Duodenal mucosa (tissue), 2 donors: Measurements from ENCODE around the gene WDR70.

Experiments used
- H3K27ac ChIP-seq: one replicate; pipeline ENCODE4 v1.7.0; 2013; ENCODE audit warnings: low read depth, low read length
- H3K27me3 ChIP-seq, 2 donors: one replicate each; pipeline ENCODE4 v1.7.0; 2013; ENCODE audit warnings: low read length in 2 of 2, control low read depth in 1 of 2; ENCODE audit not compliant: insufficient read depth in 2 of 2, control insufficient read depth in 1 of 2
- H3K36me3 ChIP-seq, 2 donors: one replicate each; pipeline ENCODE4 v1.7.0; 2013; ENCODE audit warnings: low read length in 2 of 2, control low read depth in 1 of 2; ENCODE audit not compliant: insufficient read depth in 2 of 2, control insufficient read depth in 1 of 2
- H3K4me1 ChIP-seq, 2 donors: one replicate each; pipeline ENCODE4 v1.7.0; 2013; ENCODE audit warnings: low read length in 2 of 2, control low read depth in 1 of 2; ENCODE audit not compliant: insufficient read depth in 2 of 2, control insufficient read depth in 1 of 2
- H3K4me3 ChIP-seq, 2 donors: one replicate each; pipeline ENCODE4 v1.7.0; 2013; ENCODE audit warnings: low read length in 2 of 2, low read depth in 1 of 2
- H3K9ac ChIP-seq, 2 donors: one replicate each; pipeline ENCODE4 v1.7.0; 2013; ENCODE audit warnings: low read length in 2 of 2, low read depth in 1 of 2
- H3K9me3 ChIP-seq, 2 donors: one replicate each; pipeline ENCODE4 v1.7.0; 2013; ENCODE audit warnings: low read length in 2 of 2, control low read depth in 1 of 2; ENCODE audit not compliant: control insufficient read depth in 1 of 2

The WDR70 gene

DNA sequence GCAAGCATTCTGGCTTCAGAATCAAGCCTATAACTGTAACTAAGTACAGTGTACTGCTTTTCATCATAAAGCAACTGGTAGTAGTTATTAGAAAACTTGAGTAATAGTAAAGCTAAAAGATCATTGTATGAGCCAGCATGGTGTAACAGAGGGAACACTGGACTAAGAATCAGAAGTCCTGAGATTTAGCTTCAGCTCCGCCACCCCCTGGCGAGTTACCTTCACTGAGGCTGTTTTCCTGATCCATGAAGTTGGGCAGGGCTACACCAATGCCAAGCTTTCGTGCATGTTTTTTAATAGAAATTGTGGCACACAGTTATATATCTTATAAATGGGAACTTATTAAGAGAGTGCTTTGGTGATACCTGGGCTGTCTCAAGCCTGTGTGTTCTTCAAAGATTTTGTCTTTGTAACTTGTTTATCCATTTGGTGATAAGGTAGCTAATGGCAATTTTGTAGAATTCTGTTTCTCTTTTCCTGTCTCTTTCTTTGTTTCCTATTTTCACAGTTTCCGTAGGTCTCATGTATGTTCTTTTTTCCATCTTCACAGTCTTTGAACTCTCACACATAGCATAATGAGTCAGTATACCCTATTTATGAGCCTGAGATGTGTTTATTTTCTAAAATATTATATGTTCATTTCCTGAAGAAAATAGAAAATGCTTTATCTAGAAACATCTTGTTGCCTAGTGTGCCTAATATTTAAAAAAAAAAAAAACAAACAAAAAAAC, 358.4 kb downstream of the WDR70 start:
- H3K27ac ChIP-seq, result no peak overlapping the region
- no peaks in the 10 kb centered on the region for H3K36me3 ChIP-seq
- no peaks in the 10 kb centered on the region for H3K9me3 ChIP-seq
- no peak overlapping the region for H3K9ac ChIP-seq
- H3K4me1 ChIP-seq, result peaks cover 7 to 13% of the 10 kb centered on the region in 2 donors
- no peak overlapping the region for H3K4me3 ChIP-seq
- no peaks in the 10 kb centered on the region for H3K27me3 ChIP-seq

DNA sequence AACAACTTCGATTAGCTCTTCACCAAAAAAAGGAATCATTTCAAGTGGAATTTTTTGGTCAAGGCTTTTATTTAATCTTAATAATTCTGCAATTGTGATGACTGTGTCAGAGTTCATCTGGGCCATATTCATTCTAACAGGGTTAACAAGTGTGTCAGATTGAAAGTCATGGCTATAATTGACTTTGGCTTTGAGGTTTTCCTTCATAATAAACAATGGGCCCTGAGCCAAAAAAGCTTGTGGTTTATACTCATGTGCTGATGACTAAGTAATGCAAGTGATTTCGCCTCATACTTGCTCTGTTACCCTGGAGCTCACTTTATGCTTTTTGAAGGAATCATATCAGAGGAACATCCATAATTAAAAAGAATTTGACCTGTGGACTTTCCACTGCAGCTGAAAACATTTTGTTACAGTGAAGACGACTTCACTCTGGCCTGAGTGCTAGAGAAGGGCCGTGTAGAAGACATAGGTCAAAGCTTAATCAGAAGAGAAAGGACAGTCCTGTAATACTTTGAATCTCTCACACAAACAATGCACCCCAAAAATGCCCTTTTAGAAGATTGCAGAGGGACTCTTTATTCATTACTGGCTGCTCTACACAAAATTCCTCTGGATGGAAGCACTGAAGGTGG, 359.1 kb downstream of the WDR70 start:
- Histone ChIP-seq H3K4me1 (peaks cover 7 to 13% of the 10 kb centered on the region in 2 donors), H3K9me3 (no peaks in the 10 kb centered on the region), H3K36me3 (peaks cover 0 to 5% of the 10 kb centered on the region in 2 donors), H3K27me3 (no peaks in the 10 kb centered on the region), H3K27ac (no peak overlapping the region), H3K9ac (no peak overlapping the region), H3K4me3 (no peak overlapping the region)

DNA sequence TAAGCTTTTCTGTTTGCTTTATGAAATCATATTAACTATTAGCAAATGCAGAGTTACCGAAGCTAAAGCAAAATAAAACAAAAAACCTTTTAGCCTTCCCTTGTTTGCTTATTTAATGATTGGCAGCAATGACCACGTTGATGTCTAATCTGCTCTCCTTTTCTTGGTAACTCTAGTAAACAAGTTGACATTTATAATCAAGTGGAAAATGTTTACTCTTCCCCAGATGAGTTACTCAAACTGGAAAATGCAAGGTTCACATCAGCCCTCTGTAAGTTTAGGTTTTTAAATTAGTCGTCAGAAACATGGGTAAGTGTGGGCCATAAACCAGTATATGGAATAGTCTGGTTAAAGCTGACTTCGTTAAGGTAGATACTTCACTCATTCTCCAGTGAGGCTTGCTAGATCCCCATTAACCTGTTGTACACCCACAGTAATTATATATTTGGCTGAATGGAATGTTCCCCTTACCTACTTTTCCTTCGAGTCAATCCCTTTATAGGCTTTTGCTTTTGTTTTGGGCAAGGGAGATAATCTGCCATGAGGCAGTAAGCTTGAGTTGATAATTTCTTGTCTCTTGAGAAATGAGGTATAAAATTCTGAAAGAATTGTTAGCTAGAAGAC, 359.9 kb downstream of the WDR70 start:
- Histone ChIP-seq H3K9ac (no peak overlapping the region), H3K9me3 (no peaks in the 10 kb centered on the region), H3K27me3 (no peaks in the 10 kb centered on the region), H3K4me3 (no peak overlapping the region), H3K36me3 (peaks cover 0 to 6% of the 10 kb centered on the region in 2 donors), H3K4me1 (peaks cover 7 to 13% of the 10 kb centered on the region in 2 donors), H3K27ac (no peak overlapping the region)

DNA sequence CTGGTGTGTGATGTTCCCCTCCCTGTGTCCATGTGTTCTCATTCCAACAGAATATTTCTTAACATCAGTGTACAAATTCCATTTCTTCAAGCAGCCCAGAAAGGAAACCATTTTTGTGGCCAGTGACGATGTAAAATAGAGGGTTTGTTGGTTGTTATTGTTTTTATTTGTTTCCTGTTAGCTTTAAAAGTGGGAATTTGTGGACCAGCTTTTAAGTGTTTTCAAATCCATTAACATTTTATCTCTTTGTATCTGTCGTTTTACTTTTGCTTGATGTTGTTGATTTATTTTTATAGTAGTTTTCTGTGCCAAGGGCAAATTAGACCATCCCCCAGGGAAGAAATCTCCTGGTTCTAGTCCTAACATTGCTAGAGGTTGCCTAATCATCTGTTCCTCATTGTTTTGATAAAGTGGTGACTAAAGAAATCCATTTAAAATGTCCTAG, 360.7 kb downstream of the WDR70 start:
- Histone ChIP-seq H3K4me1 (peaks cover 7 to 13% of the 10 kb centered on the region in 2 donors), H3K27ac (no peak overlapping the region)

DNA sequence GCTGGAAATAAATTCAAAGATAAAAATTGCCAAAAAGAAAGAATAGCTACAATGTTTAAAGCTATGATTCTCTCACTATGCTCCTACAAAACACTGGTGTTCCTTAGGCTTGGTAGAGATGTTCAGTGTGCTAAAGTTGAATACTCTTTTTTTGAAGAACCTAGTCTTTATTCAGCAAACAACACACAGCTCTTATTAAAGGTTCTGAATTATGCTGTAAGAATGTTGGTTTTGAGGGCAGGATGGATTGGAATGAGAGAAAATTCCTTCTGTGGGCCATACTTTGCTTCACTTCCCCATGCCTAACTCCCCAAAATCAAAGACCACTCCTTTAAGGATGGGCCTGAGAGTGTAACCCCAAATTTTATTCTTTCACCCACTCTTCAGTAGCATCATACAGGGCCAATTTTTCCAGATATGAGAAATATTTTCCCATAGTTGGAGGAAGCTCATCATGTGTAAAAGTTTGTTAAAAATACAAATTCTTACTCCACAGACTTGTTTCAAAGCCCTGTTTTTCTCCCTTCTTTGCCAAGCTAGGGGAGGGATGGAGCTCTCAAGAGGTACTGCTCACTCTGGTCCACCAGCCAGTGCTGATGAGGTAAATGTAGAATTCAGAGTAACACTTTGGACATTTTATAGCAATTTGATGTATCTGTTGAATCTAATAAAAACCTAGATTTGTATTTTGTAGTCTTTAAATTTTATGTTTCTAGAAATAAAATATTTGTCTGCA, 361.4 kb downstream of the WDR70 start:
- Histone ChIP-seq H3K27me3 (no peaks in the 10 kb centered on the region), H3K4me3 (no peak overlapping the region), H3K9me3 (no peaks in the 10 kb centered on the region), H3K36me3 (peaks cover 0 to 6% of the 10 kb centered on the region in 2 donors), H3K4me1 (peaks cover 7 to 13% of the 10 kb centered on the region in 2 donors), H3K27ac (no peak overlapping the region), H3K9ac (no peak overlapping the region)

More for the DNA sequence above, 360.7 kb downstream of the WDR70 start:
- peaks cover 0 to 6% of the 10 kb centered on the region in 2 donors for H3K36me3 ChIP-seq
- no peaks in the 10 kb centered on the region for H3K9me3 ChIP-seq
- no peaks in the 10 kb centered on the region for H3K27me3 ChIP-seq
- no peak overlapping the region for H3K9ac ChIP-seq
- no peak overlapping the region for H3K4me3 ChIP-seq

DNA sequence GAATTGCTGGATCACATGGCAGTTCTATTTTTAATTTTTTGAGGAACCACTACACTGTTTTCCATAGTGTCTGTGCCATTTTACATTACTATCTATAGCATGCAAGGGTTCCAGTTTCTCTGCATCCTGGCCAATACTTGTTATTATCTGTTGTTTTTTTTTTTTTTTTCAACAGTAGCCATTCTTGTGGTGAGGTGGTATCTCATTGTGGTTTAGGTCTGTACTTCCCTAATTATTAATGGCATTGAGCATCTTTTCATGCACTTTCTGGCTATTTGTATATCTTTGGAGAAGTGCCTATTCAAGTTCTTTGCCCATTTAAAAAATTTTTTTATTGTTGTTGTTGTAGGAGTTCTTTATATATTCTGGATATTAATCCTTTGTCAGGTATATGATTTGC, 363.0 kb downstream of the WDR70 start:
- Histone ChIP-seq H3K4me3 (no peak overlapping the region), H3K36me3 (peaks cover 0 to 6% of the 10 kb centered on the region in 2 donors), H3K27me3 (no peaks in the 10 kb centered on the region), H3K9me3 (no peaks in the 10 kb centered on the region), H3K4me1 (peaks cover 7 to 13% of the 10 kb centered on the region in 2 donors), H3K27ac (no peak overlapping the region), H3K9ac (no peak overlapping the region)

DNA sequence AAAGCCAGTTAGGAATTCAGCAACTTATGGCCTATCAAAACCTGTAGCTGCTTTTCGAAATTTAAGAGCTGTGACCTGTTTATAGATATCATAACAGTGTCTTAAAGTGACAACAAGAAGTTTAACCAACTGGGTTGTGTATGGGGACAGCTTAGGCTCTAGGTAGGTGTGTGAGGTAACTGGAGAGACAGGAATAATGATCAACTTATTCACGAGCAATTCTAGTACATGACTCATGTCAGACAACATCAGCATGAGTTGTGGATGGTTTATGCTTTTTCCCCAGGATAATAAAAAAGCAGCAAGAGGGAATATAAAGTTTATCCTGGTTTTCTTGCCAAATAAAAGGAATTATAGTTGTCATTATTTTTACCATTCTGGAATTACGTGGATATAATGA, 372.1 kb downstream of the WDR70 start:
- Histone ChIP-seq H3K27me3 (no peaks in the 10 kb centered on the region), H3K36me3 (peaks cover 0 to 10% of the 10 kb centered on the region in 2 donors), H3K9me3 (no peaks in the 10 kb centered on the region), H3K4me1 (no peaks in the 10 kb centered on the region), H3K9ac (no peak overlapping the region), H3K4me3 (no peak overlapping the region), H3K27ac (no peak overlapping the region)

DNA sequence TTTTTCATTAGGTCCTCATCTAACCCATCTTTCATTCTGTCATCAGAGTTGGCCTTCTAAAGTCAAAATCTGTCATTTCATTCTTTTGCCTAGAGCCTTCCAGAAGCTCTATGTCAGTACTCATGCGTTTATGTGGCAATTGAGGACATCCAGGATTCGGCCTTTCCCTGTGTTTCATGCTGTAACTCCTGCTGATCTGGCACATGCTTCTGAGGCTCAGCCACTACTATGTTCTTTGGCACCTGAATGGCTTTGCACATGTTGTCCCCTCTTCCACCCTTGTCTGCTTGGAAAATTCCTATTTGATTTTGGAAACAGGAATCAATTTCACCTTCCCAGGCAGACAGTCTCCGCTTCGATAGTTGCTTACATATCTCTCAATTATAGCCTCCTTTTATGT, 375.9 kb downstream of the WDR70 start:
- H3K4me3 ChIP-seq, result no peak overlapping the region
- H3K27me3 ChIP-seq, result no peaks in the 10 kb centered on the region
- H3K9ac ChIP-seq, result no peak overlapping the region
- H3K36me3 ChIP-seq, result peaks cover 0 to 10% of the 10 kb centered on the region in 2 donors
- H3K27ac ChIP-seq, result no peak overlapping the region
- H3K4me1 ChIP-seq, result no peaks in the 10 kb centered on the region
- H3K9me3 ChIP-seq, result peaks cover 0 to 3% of the 10 kb centered on the region in 2 donors

DNA sequence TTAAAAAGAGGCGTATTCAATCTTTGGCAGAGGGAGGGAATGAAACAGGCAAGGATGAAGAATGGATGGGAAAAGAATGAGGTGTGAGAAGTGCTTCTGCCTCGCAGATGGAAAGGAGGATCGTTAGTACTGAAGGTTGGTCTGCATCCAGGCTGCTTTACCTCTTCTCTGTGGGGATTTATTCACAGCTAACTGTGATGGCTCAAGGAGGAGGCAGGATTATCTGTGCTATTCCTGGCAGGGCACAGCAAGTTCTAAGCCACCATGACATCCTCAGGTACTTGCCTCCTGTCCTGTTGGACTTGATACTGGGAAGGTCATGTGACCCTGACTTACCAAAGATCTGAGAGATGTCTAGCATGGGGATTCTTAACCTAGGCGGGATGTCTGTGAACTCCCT, 376.5 kb downstream of the WDR70 start:
- Histone ChIP-seq H3K9ac (no peak overlapping the region), H3K9me3 (peaks cover 0 to 3% of the 10 kb centered on the region in 2 donors), H3K36me3 (peaks cover 0 to 10% of the 10 kb centered on the region in 2 donors), H3K27me3 (no peaks in the 10 kb centered on the region), H3K27ac (no peak overlapping the region), H3K4me1 (no peaks in the 10 kb centered on the region), H3K4me3 (no peak overlapping the region)
